ENCODE data around the gene SEPTIN3.
A peak's percentile ranks its signal among the peaks of the same experiment; 100 is the strongest.
"Not testable (repeated sequence)": the region's sequence is repeated elsewhere in the genome, so short reads cannot be mapped to it uniquely, and the experiment has no call there.

Gene SEPTIN3

DNA sequence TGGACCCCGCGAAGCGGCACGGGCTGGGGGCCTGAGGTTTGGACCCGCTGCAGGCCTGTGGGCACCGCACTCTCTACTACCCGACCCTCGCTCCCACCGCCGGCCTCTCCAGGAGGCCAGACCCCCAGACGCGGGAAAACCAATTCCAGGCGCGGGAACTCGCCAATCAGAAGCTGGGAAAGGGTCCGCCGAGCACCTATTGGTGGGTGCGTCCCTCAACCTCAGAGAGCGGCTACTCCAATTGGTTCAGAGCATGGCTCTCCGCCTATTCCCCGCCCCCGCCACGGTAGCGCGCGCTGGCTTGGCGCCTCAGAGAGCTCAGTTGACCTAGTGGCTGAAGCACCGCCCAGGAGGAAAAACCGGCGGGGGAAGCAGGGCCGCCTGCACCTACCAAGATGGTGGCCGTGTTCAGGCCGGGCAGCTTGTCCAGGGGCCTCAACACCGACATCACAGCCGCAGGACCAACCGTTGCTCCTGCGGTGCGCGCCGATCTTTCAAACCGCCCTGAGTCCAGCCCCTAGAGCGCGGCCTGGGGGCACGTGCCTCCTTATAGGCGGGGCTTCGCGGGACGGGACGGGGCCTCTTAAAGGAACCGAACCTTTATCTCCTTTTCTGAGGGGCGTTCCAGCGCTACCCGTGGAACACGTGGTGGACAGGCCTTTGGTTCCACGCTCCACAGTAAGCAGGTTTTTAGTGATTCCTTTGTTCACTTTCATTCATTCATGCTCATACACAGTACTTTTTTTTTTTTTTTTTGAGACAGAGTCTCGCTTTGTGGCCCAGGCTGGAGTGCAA, 22.4 kb upstream of the SEPTIN3 start, which contains the start of gene CENPM:
CENPM (minus strand) TSS at position 524 of the 795 bp plus-strand sequence; CDS start at position 448, 76 bp downstream.
- peaks cover 27% of the 10 kb centered on the region for H3K79me2 ChIP-seq (ENCODE audit: insufficient read depth, low read depth)
- peak within 1 kb of the TSS; percentile 89 for H3K9ac ChIP-seq
- H3K4me3 ChIP-seq (IDR thresholded peaks at IDR 0.05; ENCODE audit: insufficient read depth, low read depth, low read length): no peak within 1 kb of the TSS
- H3K36me3 ChIP-seq (ENCODE audit: insufficient read depth): peaks cover 3% of the 10 kb centered on the region; the same call in 1 of the 2 replicates
- H3K27me3 ChIP-seq (ENCODE audit: insufficient read depth, low read depth): no peaks in the 10 kb centered on the region
- H3K4me2 ChIP-seq: peak within 1 kb of the TSS; percentile 81
- peak within 1 kb of the TSS; percentile 84 for H2AFZ ChIP-seq (ENCODE audit: low read depth)
- H4K20me1 ChIP-seq (ENCODE audit: insufficient read depth): no peaks in the 10 kb centered on the region
- H3K4me1 ChIP-seq (ENCODE audit: low read depth, poor library complexity, severe bottlenecking): peaks cover 22% of the 10 kb centered on the region
- peak within 1 kb of the TSS; percentile 75 for H3K27ac ChIP-seq
- TF ChIP-seq, protein P1, sequence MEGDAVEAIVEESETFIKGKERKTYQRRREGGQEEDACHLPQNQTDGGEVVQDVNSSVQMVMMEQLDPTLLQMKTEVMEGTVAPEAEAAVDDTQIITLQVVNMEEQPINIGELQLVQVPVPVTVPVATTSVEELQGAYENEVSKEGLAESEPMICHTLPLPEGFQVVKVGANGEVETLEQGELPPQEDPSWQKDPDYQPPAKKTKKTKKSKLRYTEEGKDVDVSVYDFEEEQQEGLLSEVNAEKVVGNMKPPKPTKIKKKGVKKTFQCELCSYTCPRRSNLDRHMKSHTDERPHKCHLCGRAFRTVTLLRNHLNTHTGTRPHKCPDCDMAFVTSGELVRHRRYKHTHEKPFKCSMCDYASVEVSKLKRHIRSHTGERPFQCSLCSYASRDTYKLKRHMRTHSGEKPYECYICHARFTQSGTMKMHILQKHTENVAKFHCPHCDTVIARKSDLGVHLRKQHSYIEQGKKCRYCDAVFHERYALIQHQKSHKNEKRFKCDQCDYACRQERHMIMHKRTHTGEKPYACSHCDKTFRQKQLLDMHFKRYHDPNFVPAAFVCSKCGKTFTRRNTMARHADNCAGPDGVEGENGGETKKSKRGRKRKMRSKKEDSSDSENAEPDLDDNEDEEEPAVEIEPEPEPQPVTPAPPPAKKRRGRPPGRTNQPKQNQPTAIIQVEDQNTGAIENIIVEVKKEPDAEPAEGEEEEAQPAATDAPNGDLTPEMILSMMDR (conservative IDR thresholded peaks at IDR 0.05; ENCODE audit: low read depth, low read length): no peak

GRCh38 chr22:41947424-41948080, 21.7 kb upstream of the SEPTIN3 start:
- Histone ChIP-seq H3K9ac (peak overlapping the region; percentile 89; the same call in 1 of the 2 replicates), H4K20me1 (ENCODE audit: insufficient read depth) (no peaks in the 10 kb centered on the region), H3K4me1 (ENCODE audit: low read depth, poor library complexity, severe bottlenecking) (peaks cover 22% of the 10 kb centered on the region), H3K36me3 (ENCODE audit: insufficient read depth) (no peaks in the 10 kb centered on the region), H3K27me3 (ENCODE audit: insufficient read depth, low read depth) (no peaks in the 10 kb centered on the region), H3K79me2 (ENCODE audit: insufficient read depth, low read depth) (peaks cover 27% of the 10 kb centered on the region), H2AFZ (ENCODE audit: low read depth) (peak overlapping the region; percentile 84; the same call in 1 of the 2 replicates), H3K4me3 (IDR thresholded peaks at IDR 0.05; ENCODE audit: insufficient read depth, low read depth, low read length) (no peak overlapping the region), H3K4me2 (peak overlapping the region; percentile 81; the same call in 1 of the 2 replicates), H3K27ac (peak overlapping the region; percentile 75; the same call in 1 of the 2 replicates)
- TF ChIP-seq, protein P1 (conservative IDR thresholded peaks at IDR 0.05; ENCODE audit: low read depth, low read length): no peak

GRCh38 chr22:41948142-41948541, 21.1 kb upstream of the SEPTIN3 start:
- Histone ChIP-seq H3K36me3 (ENCODE audit: insufficient read depth) (no peaks in the 10 kb centered on the region), H3K79me2 (ENCODE audit: insufficient read depth, low read depth) (peaks cover 24% of the 10 kb centered on the region), H3K27ac (no peak overlapping the region), H3K4me2 (no peak overlapping the region), H2AFZ (ENCODE audit: low read depth) (no peak overlapping the region), H4K20me1 (ENCODE audit: insufficient read depth) (no peaks in the 10 kb centered on the region), H3K9ac (no peak overlapping the region), H3K4me1 (ENCODE audit: low read depth, poor library complexity, severe bottlenecking) (peaks cover 22% of the 10 kb centered on the region), H3K4me3 (IDR thresholded peaks at IDR 0.05; ENCODE audit: insufficient read depth, low read depth, low read length) (no peak overlapping the region), H3K27me3 (ENCODE audit: insufficient read depth, low read depth) (no peaks in the 10 kb centered on the region)
- TF ChIP-seq, protein P1 (conservative IDR thresholded peaks at IDR 0.05; ENCODE audit: low read depth, low read length): no peak

GRCh38 chr22:41948928-41949296, 20.3 kb upstream of the SEPTIN3 start:
- not testable (repeated sequence) for H2AFZ ChIP-seq (ENCODE audit: low read depth); H3K4me2 ChIP-seq; H3K9ac ChIP-seq; H3K4me3 ChIP-seq (IDR thresholded peaks at IDR 0.05; ENCODE audit: insufficient read depth, low read depth, low read length); H3K36me3 ChIP-seq (ENCODE audit: insufficient read depth); H3K27me3 ChIP-seq (ENCODE audit: insufficient read depth, low read depth); H4K20me1 ChIP-seq (ENCODE audit: insufficient read depth); H3K27ac ChIP-seq
- Histone ChIP-seq H3K79me2 (ENCODE audit: insufficient read depth, low read depth) (peaks cover 22% of the 10 kb centered on the region), H3K4me1 (ENCODE audit: low read depth, poor library complexity, severe bottlenecking) (peaks cover 22% of the 10 kb centered on the region)

Measured in KMS-11 (cell line).